Measurements from ENCODE around the gene IQCK. TPM values are rescaled to one million over a fixed set of nuclear protein-coding genes. Genes with fewer than 3 reads are reported as not detected.
A peak's percentile ranks its signal among the peaks of the same experiment; 100 is the strongest.

IQCK gene

GRCh38 chr16:19907161-19907992 is 189.3 kb downstream of the IQCK start:
- no peaks in the 10 kb centered on the region for H3K36me3 ChIP-seq (ENCODE audit: insufficient read depth, low read length)
- peaks cover 9% of the 10 kb centered on the region for H3K27me3 ChIP-seq (ENCODE audit: control insufficient read depth, insufficient read depth, low read length)
- peak overlapping the region; percentile 59 for H3K4me2 ChIP-seq (ENCODE audit: low read length)
- no peak overlapping the region for H3K4me3 ChIP-seq (ENCODE audit: low read length)
- no peaks in the 10 kb centered on the region for H3K4me1 ChIP-seq (ENCODE audit: control insufficient read depth, insufficient read depth, low read length)
- H3K9me3 ChIP-seq (replicated peaks; ENCODE audit: low read length) = no peaks in the 10 kb centered on the region
- H3K9ac ChIP-seq (ENCODE audit: low read depth, low read length) = no peak overlapping the region

Small RNA genes within 50 kb of the gene (small RNA-seq; reads per million reads assigned to genes)
- gene LARP7P2 = not detected

Data from skeletal muscle satellite cell (primary cell).